Neural progenitor cell (in vitro differentiated cells): ENCODE measurements around the gene MAP3K4. TPM values are rescaled to one million over a fixed set of nuclear protein-coding genes. Genes with fewer than 3 reads are reported as not detected.

Experiments
- DNase-seq: peaks from one replicate; pipeline ENCODE4 v3.0.0-alpha.2; 2016; ENCODE audit warnings: low spot score
- H2AFZ ChIP-seq: fragments of 200-600 bp; sonication (generic); replicated peaks from 2 replicates; pipeline ENCODE4 v1.6.1; 2016; ENCODE audit warnings: antibody characterized with exemption
- H3F3A ChIP-seq: fragments of 200-600 bp; sonication (generic); 2 replicates; pipeline ENCODE4 v1.6.1; 2016; ENCODE audit warnings: antibody characterized with exemption, low read depth
- H3K27ac ChIP-seq: fragments of 200-600 bp; sonication (generic); 2 replicates; pipeline ENCODE4 v1.5.1; 2016; ENCODE audit warnings: mild to moderate bottlenecking
- H3K27me3 ChIP-seq: fragments of 200-600 bp; sonication (generic); 2 replicates; pipeline ENCODE4 v1.6.1; 2016; ENCODE audit warnings: mild to moderate bottlenecking, moderate library complexity
- H3K36me3 ChIP-seq: fragments of 200-600 bp; sonication (generic); 2 replicates; pipeline ENCODE4 v1.5.1; 2016
- H3K4me1 ChIP-seq: fragments of 200-600 bp; sonication (generic); 2 replicates; pipeline ENCODE4 v1.6.1; 2016; ENCODE audit warnings: mixed run types
- H3K4me2 ChIP-seq: fragments of 200-600 bp; sonication (generic); 2 replicates; pipeline ENCODE4 v1.6.1; 2016
- H3K4me3 ChIP-seq: fragments of 200-600 bp; sonication (generic); 2 replicates; pipeline ENCODE4 v1.5.1; 2016
- H3K79me2 ChIP-seq: fragments of 200-600 bp; sonication (generic); 2 replicates; pipeline ENCODE4 v1.6.1; 2016; ENCODE audit warnings: low read depth
- H3K9ac ChIP-seq: fragments of 200-600 bp; sonication (generic); 2 replicates; pipeline ENCODE4 v1.6.1; 2016
- H3K9me3 ChIP-seq: fragments of 200-600 bp; sonication (generic); 2 replicates; pipeline ENCODE4 v1.5.1; 2016; ENCODE audit warnings: low read depth
- H4K20me1 ChIP-seq: fragments of 200-600 bp; sonication (generic); 2 replicates; pipeline ENCODE4 v1.6.1; 2016; ENCODE audit warnings: low read depth
- H3K27ac Mint-ChIP-seq: 3 replicates; pipeline ENCODE4 v1.8.0; 2021; ENCODE audit warnings: mixed read lengths
- H3K27me3 Mint-ChIP-seq: 2 replicates; pipeline ENCODE4 v1.8.0; 2022; ENCODE audit warnings: low read depth, mild to moderate bottlenecking, inconsistent platforms, moderate library complexity, mixed read lengths; ENCODE audit not compliant: insufficient read depth
- H3K36me3 Mint-ChIP-seq: 3 replicates; pipeline ENCODE4 v1.8.0; 2021; ENCODE audit warnings: mixed read lengths
- H3K4me1 Mint-ChIP-seq: 3 replicates; pipeline ENCODE4 v1.8.0; 2021; ENCODE audit warnings: mixed read lengths
- H3K4me3 Mint-ChIP-seq: 3 replicates; pipeline ENCODE4 v1.8.0; 2021; ENCODE audit warnings: mild to moderate bottlenecking, moderate library complexity, mixed read lengths
- H3K9me3 Mint-ChIP-seq: 3 replicates; pipeline ENCODE4 v1.8.0; 2020; ENCODE audit warnings: mixed read lengths
- CTCF ChIP-seq: fragments of 200-600 bp; sonication (generic); IDR thresholded peaks from 2 replicates; pipeline ENCODE4 v1.5.1; 2017; ENCODE audit warnings: antibody characterized with exemption, mild to moderate bottlenecking
- EZH2 ChIP-seq: fragments of 200-600 bp; sonication (generic); IDR thresholded peaks from 2 replicates; pipeline ENCODE4 v1.6.1; 2017; ENCODE audit warnings: antibody characterized with exemption, mild to moderate bottlenecking, moderate library complexity
- EZH2phosphoT487 ChIP-seq: fragments of 200-600 bp; sonication (generic); IDR thresholded peaks from 2 replicates; pipeline ENCODE4 v1.6.1; 2017; ENCODE audit warnings: antibody characterized with exemption
- total RNA-seq: library from RNA; depleted of rRNA; stranded (reverse); fragments of >200 nt; gene quantifications from 2 replicates; pipeline ENCODE4 v1.2.3, GENCODE V29; 2015; ENCODE audit warnings: low replicate concordance

MAP3K4 gene
- total RNA-seq, 1 donor from 2014 or later, result 59.6 TPM

GRCh38 chr6:161091972-161092701 lies 100.6 kb downstream of the MAP3K4 start:
- Mint-ChIP-seq H3K27me3 (no peaks in the 10 kb centered on the region), H3K9me3 (no peaks in the 10 kb centered on the region), H3K27ac (no peak overlapping the region), H3K4me3 (no peak overlapping the region), H3K36me3 (peaks cover 24% of the 10 kb centered on the region), H3K4me1 (peaks cover 5% of the 10 kb centered on the region)
- no peaks in the 10 kb centered on the region for H4K20me1 ChIP-seq
- no peaks in the 10 kb centered on the region for H3K9me3 ChIP-seq
- H3K9ac ChIP-seq, result no peak overlapping the region
- H3F3A ChIP-seq, result no peaks in the 10 kb centered on the region
- no peak for TF ChIP-seq EZH2
- no peak for TF ChIP-seq CTCF
- TF ChIP-seq EZH2phosphoT487, result no peak
- H3K36me3 ChIP-seq, result peaks cover 17% of the 10 kb centered on the region
- no peak overlapping the region for H3K4me2 ChIP-seq
- H3K4me1 ChIP-seq, result peaks cover 10% of the 10 kb centered on the region
- no peak overlapping the region for H2AFZ ChIP-seq
- H3K79me2 ChIP-seq, result no peaks in the 10 kb centered on the region
- no peak overlapping the region for H3K4me3 ChIP-seq
- no peaks in the 10 kb centered on the region for H3K27me3 ChIP-seq
- DNase-seq, result no peak
- H3K27ac ChIP-seq, result no peak overlapping the region

GRCh38 chr6:161094955-161095354 lies 103.4 kb downstream of the MAP3K4 start:
- no peaks in the 10 kb centered on the region for H3K27me3 Mint-ChIP-seq
- no peak overlapping the region for H3K27ac Mint-ChIP-seq
- no peaks in the 10 kb centered on the region for H3K27me3 ChIP-seq
- H2AFZ ChIP-seq, result no peak overlapping the region
- H3F3A ChIP-seq, result no peaks in the 10 kb centered on the region
- no peaks in the 10 kb centered on the region for H3K9me3 Mint-ChIP-seq
- H3K4me3 ChIP-seq, result no peak overlapping the region
- no peaks in the 10 kb centered on the region for H3K79me2 ChIP-seq
- no peaks in the 10 kb centered on the region for H3K9me3 ChIP-seq
- TF ChIP-seq CTCF (no peak), EZH2phosphoT487 (no peak), EZH2 (no peak)
- H3K4me1 ChIP-seq, result peaks cover 10% of the 10 kb centered on the region
- H3K36me3 Mint-ChIP-seq, result peaks cover 25% of the 10 kb centered on the region
- H3K36me3 ChIP-seq, result peaks cover 12% of the 10 kb centered on the region
- no peak overlapping the region for H3K9ac ChIP-seq
- H3K4me1 Mint-ChIP-seq, result peaks cover 5% of the 10 kb centered on the region
- no peak overlapping the region for H3K4me3 Mint-ChIP-seq
- H3K27ac ChIP-seq, result no peak overlapping the region
- peak; percentile 20 for DNase-seq
- no peak overlapping the region for H3K4me2 ChIP-seq
- H4K20me1 ChIP-seq, result no peaks in the 10 kb centered on the region

GRCh38 chr6:161095916-161096315 lies 104.3 kb downstream of the MAP3K4 start:
- Mint-ChIP-seq H3K4me3 (no peak overlapping the region), H3K4me1 (peaks cover 5% of the 10 kb centered on the region), H3K27ac (no peak overlapping the region), H3K27me3 (no peaks in the 10 kb centered on the region), H3K9me3 (no peaks in the 10 kb centered on the region), H3K36me3 (peaks cover 21% of the 10 kb centered on the region)
- no peak for DNase-seq
- Histone ChIP-seq H3K9ac (no peak overlapping the region), H2AFZ (no peak overlapping the region), H3K79me2 (no peaks in the 10 kb centered on the region), H3K4me2 (no peak overlapping the region), H3K27me3 (no peaks in the 10 kb centered on the region), H3F3A (no peaks in the 10 kb centered on the region), H3K36me3 (peaks cover 12% of the 10 kb centered on the region), H3K27ac (no peak overlapping the region), H4K20me1 (no peaks in the 10 kb centered on the region), H3K4me3 (no peak overlapping the region), H3K4me1 (peaks cover 10% of the 10 kb centered on the region), H3K9me3 (no peaks in the 10 kb centered on the region)
- no peak for TF ChIP-seq EZH2
- no peak for TF ChIP-seq EZH2phosphoT487
- TF ChIP-seq CTCF, result no peak
